ENCODE measurements around the gene GPR27. TPM values are rescaled to one million over a fixed set of nuclear protein-coding genes. Genes with fewer than 3 reads are reported as not detected.

GPR27 gene
- total and polyA plus RNA-seq, 10 of the 15 experiments (the other 5 are each of a cell fraction or from before 2014, with no cell fraction given): not detected

DNA sequence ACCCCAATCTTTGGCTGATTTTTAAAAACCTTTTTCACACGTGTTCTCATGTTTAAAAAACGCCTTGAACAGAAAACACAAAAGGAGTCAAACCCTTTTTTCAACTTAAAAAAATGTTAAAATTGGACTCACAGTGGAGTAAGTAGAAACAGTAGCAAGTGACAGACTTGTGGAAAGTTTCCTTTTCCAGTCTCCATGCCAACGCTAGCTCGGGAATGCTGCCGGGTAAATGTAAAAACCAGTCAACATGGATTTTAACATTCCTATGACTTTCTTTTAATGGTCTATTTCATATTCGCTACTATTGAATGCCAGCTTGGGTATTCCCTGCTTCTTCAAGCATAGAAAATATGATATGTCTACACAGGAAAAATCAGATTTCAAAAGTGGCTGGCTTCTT, 32.9 kb downstream of the GPR27 start (continued):
- TF ChIP-seq, protein P1, sequence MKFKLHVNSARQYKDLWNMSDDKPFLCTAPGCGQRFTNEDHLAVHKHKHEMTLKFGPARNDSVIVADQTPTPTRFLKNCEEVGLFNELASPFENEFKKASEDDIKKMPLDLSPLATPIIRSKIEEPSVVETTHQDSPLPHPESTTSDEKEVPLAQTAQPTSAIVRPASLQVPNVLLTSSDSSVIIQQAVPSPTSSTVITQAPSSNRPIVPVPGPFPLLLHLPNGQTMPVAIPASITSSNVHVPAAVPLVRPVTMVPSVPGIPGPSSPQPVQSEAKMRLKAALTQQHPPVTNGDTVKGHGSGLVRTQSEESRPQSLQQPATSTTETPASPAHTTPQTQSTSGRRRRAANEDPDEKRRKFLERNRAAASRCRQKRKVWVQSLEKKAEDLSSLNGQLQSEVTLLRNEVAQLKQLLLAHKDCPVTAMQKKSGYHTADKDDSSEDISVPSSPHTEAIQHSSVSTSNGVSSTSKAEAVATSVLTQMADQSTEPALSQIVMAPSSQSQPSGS (IDR thresholded peaks at IDR 0.05; ENCODE audit: low read length): no peak
- TF ChIP-seq, protein P2, sequence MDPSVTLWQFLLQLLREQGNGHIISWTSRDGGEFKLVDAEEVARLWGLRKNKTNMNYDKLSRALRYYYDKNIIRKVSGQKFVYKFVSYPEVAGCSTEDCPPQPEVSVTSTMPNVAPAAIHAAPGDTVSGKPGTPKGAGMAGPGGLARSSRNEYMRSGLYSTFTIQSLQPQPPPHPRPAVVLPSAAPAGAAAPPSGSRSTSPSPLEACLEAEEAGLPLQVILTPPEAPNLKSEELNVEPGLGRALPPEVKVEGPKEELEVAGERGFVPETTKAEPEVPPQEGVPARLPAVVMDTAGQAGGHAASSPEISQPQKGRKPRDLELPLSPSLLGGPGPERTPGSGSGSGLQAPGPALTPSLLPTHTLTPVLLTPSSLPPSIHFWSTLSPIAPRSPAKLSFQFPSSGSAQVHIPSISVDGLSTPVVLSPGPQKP (IDR thresholded peaks at IDR 0.05; ENCODE audit: low read depth, low read length): no peak
- no peak for TF ChIP-seq NR2F1 (conservative IDR thresholded peaks at IDR 0.05)
- no peak for TF ChIP-seq RBBP5 (conservative IDR thresholded peaks at IDR 0.05)
- TF ChIP-seq HDGF (IDR thresholded peaks at IDR 0.05): no peak
- TF ChIP-seq EGR1 (IDR thresholded peaks at IDR 0.05; ENCODE audit: borderline replicate concordance in 1 of 2, low read depth in 2 of 2, low read length in 2 of 2): no peak
- no peak for TF ChIP-seq HDAC6 (IDR thresholded peaks at IDR 0.05; ENCODE audit: unreplicated experiment)
- no peak for TF ChIP-seq SMAD1 (IDR thresholded peaks at IDR 0.05; ENCODE audit: low read depth, partially characterized antibody)
- no peak for TF ChIP-seq JUNB (IDR thresholded peaks at IDR 0.05)
- TF ChIP-seq, protein P3, sequence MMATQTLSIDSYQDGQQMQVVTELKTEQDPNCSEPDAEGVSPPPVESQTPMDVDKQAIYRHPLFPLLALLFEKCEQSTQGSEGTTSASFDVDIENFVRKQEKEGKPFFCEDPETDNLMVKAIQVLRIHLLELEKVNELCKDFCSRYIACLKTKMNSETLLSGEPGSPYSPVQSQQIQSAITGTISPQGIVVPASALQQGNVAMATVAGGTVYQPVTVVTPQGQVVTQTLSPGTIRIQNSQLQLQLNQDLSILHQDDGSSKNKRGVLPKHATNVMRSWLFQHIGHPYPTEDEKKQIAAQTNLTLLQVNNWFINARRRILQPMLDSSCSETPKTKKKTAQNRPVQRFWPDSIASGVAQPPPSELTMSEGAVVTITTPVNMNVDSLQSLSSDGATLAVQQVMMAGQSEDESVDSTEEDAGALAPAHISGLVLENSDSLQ (IDR thresholded peaks at IDR 0.05): no peak

DNA sequence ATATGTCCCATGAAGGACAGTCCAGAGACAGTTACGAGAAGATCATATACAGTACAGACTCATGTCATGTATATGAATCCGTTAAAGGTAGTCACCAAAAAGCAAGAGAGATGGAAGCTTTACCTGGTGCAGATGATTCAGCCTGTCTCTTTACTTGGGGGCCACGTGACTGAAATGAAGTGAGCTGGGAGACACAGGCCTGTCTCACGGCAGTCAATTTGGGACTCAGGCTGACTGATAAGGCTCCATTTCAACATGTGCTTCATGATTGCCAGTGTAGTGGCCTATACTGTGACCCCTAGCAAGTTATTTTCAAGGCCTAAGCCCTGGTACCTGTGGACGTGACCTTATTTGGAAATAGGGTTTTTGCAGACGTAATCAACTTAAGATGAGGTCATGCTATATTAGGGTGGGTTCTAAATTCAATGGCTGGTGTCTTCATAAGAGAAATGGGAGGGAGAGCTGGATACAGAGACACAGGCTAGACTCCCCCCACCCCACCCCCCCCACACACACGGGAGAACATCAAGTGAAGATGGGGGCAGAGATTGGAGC, 34.3 kb downstream of the GPR27 start:
- RAD21 ChIA-PET (ENCODE audit: unreplicated experiment): no interaction called here
- ATAC-seq: no peak
- no peak overlapping the region for H3K27ac ChIP-seq (ENCODE audit: control insufficient read depth, insufficient read depth)
- no peaks in the 10 kb centered on the region for H3K9me3 ChIP-seq (replicated peaks; ENCODE audit: control insufficient read depth, insufficient read depth, low read length)
- H3K9ac ChIP-seq (ENCODE audit: control insufficient read depth, insufficient read depth, low read length): no peak overlapping the region
- no peak overlapping the region for H3K4me2 ChIP-seq (ENCODE audit: control insufficient read depth, insufficient read depth)
- in situ Hi-C loops (cut with MboI) (no loop called here), intact Hi-C loops (cut with micrococcal nuclease; ENCODE audit: unreplicated experiment) (no loop called here)
- WGBS (ENCODE audit: insufficient coverage, insufficient replicate concordance, low lambda C conversion rate, missing lambda C conversion rate): 51% methylated on average over 7 of the region's 7 CpGs
- H3K4me3 ChIP-seq: no peak overlapping the region
- no peaks in the 10 kb centered on the region for H3K36me3 ChIP-seq (ENCODE audit: control insufficient read depth in 2 of 2, insufficient read depth in 2 of 2, low read length in 1 of 2)
- FAIRE-seq: no peak
- BruUV-seq (replicated peaks): no TSS peak
- DNase-seq (ENCODE audit: low read depth, low spot score): no peak
- H2AFZ ChIP-seq (ENCODE audit: control insufficient read depth, low read depth, low read length): no peak overlapping the region
- CTCF ChIA-PET: no interaction called here
- no peaks in the 10 kb centered on the region for H3K79me2 ChIP-seq (ENCODE audit: control insufficient read depth, insufficient read depth, low read length)
- SMC1A ChIA-PET (ENCODE audit: uncharacterized antibody, unreplicated experiment): no interaction called here
- H3K4me1 ChIP-seq (ENCODE audit: control insufficient read depth, insufficient read depth, low read length): no peaks in the 10 kb centered on the region
- no peaks in the 10 kb centered on the region for H4K20me1 ChIP-seq (ENCODE audit: control insufficient read depth, insufficient read depth)
- POLR2A ChIA-PET: no interaction called here
- H3K27me3 ChIP-seq (replicated peaks in 1 of 2; ENCODE audit: control insufficient read depth in 2 of 2, insufficient read depth in 2 of 2, low read length in 1 of 2): peaks cover 7 to 13% of the 10 kb centered on the region in 2 experiments
- TF ChIP-seq SREBF1 (IDR thresholded peaks at IDR 0.05; ENCODE audit: low read length) (no peak), SREBF2 (IDR thresholded peaks at IDR 0.05; ENCODE audit: low read length) (no peak), MTA2 (IDR thresholded peaks at IDR 0.05; ENCODE audit: low read depth) (no peak), STAT3 (IDR thresholded peaks at IDR 0.05; ENCODE audit: low read depth, low read length) (no peak), BACH1 (IDR thresholded peaks at IDR 0.05; ENCODE audit: borderline replicate concordance) (no peak), NFXL1 (IDR thresholded peaks at IDR 0.05; ENCODE audit: borderline replicate concordance) (no peak), TCF12 (IDR thresholded peaks at IDR 0.05; ENCODE audit: low read depth, low read length) (no peak), EZH2 (IDR thresholded peaks at IDR 0.05; ENCODE audit: borderline replicate concordance, control insufficient read depth, low read depth, low read length) (no peak)
- TF ChIP-seq, protein P4, sequence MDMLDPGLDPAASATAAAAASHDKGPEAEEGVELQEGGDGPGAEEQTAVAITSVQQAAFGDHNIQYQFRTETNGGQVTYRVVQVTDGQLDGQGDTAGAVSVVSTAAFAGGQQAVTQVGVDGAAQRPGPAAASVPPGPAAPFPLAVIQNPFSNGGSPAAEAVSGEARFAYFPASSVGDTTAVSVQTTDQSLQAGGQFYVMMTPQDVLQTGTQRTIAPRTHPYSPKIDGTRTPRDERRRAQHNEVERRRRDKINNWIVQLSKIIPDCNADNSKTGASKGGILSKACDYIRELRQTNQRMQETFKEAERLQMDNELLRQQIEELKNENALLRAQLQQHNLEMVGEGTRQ (IDR thresholded peaks at IDR 0.05; ENCODE audit: borderline replicate concordance, low read depth, low read length): no peak
- TF ChIP-seq, protein P1 (IDR thresholded peaks at IDR 0.05; ENCODE audit: low read length): no peak
